ENCODE data around the gene MAP4K4. TPM values are rescaled to one million over a fixed set of nuclear protein-coding genes. Genes with fewer than 3 reads are reported as not detected.

The MAP4K4 gene
- polyA plus RNA-seq, 3 donors, result 5.3 to 66.9 (median 8.7) TPM

DNA sequence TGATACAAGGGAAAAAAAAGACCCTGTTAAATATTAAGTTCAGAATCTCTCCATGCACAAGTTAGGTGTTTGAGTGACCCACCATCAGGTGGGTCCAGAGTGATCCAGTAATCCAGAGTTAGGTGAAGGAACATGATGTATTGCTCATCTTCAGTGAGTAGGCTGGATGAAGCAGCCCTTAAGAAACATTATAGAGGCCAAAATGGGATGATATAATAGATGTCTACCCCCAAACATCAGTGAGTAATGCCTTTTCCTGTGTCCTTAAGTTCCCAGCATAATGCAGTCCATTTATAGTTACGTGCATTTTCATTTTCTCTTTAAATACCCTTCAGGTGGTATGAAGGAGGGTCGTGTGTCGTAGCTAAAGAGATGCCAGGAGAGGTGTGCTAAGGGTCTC is 89.6 kb downstream of the MAP4K4 start:
- Histone ChIP-seq H3K4me3 (replicated peaks in 1 of 3; ENCODE audit: low read depth in 2 of 3, low read length in 3 of 3) (no peak overlapping the region), H3K27ac (ENCODE audit: low read depth in 1 of 2, low read length in 2 of 2) (no peak overlapping the region), H3K4me2 (replicated peaks; ENCODE audit: extremely low read depth, low read length, poor library complexity, severe bottlenecking) (no peak overlapping the region), H3K36me3 (replicated peaks in 1 of 2; ENCODE audit: control insufficient read depth in 1 of 2, insufficient read depth in 2 of 2, low read length in 2 of 2) (peaks cover 5 to 15% of the 10 kb centered on the region in 2 donors), H3K79me2 (ENCODE audit: insufficient read depth, low read length) (peaks cover 95% of the 10 kb centered on the region), H3K27me3 (ENCODE audit: control insufficient read depth in 2 of 2, insufficient read depth in 2 of 2, low read length in 2 of 2) (no peaks in the 10 kb centered on the region), H2AFZ (ENCODE audit: insufficient read depth, low read depth, low read length, poor library complexity, severe bottlenecking) (no peak overlapping the region), H3K4me1 (ENCODE audit: control insufficient read depth in 1 of 2, insufficient read depth in 2 of 2, low read length in 2 of 2) (peaks cover under 1 to 1% of the 10 kb centered on the region in 2 donors), H4K20me1 (ENCODE audit: insufficient read depth, low read length) (peaks cover 99% of the 10 kb centered on the region), H3K9me3 (replicated peaks in 1 of 2; ENCODE audit: control insufficient read depth in 1 of 2, insufficient read depth in 1 of 2, low read length in 2 of 2) (no peaks in the 10 kb centered on the region), H3K9ac (ENCODE audit: insufficient read depth, low read length, poor library complexity, severe bottlenecking) (no peak overlapping the region)
- H3K9me3 Mint-ChIP-seq, result no peaks in the 10 kb centered on the region
- no peak for DNase-seq
- 94% methylated on average over 2 of the region's 3 CpGs for WGBS (ENCODE audit: insufficient coverage)
- H3K27ac Mint-ChIP-seq, result no peak overlapping the region
- peaks cover 33% of the 10 kb centered on the region for H3K4me1 Mint-ChIP-seq
- no peak overlapping the region for H3K4me3 Mint-ChIP-seq
- peaks cover 21 to 22% of the 10 kb centered on the region in 2 donors for H3K36me3 Mint-ChIP-seq
- no peak for TF ChIP-seq CTCF (IDR thresholded peaks at IDR 0.05)
- H3K27me3 Mint-ChIP-seq (ENCODE audit: low read depth in 3 of 3), result no peaks in the 10 kb centered on the region
- intact Hi-C loops (cut with micrococcal nuclease), result no loop called here

DNA sequence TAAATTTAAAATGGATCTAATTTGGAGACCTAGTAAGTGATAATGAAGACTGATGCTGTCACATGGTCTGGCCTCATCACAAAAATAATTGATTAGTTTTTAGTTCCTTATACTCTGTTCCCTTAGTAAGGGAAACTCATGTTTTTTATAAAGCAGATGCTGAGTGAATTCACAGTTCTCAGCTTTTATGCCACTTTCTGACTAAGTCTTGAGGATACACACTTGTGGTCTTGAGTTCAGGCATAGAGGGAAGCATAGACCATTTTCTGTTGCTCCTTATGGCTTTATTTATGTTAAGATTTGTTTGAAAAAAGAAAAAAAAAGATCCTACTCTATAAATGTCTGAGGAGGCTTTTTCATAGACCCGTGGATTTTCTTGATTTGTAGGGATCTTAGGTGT is 91.1 kb downstream of the MAP4K4 start:
- no peak overlapping the region for H3K27ac ChIP-seq (ENCODE audit: low read depth in 1 of 2, low read length in 2 of 2)
- no peak overlapping the region for H3K4me2 ChIP-seq (replicated peaks; ENCODE audit: extremely low read depth, low read length, poor library complexity, severe bottlenecking)
- TF ChIP-seq CTCF (IDR thresholded peaks at IDR 0.05), result no peak
- no CpG with 5 or more reads among the region's 1 CpG for WGBS (ENCODE audit: insufficient coverage)
- H3K27ac Mint-ChIP-seq, result peak overlapping the region in 1 of 7 donors; percentile 36
- intact Hi-C loops (cut with micrococcal nuclease), result no loop called here
- no peak overlapping the region for H3K4me3 ChIP-seq (replicated peaks in 1 of 3; ENCODE audit: low read depth in 2 of 3, low read length in 3 of 3)
- peaks cover 36% of the 10 kb centered on the region for H3K4me1 Mint-ChIP-seq
- H3K36me3 Mint-ChIP-seq, result peaks cover 22 to 25% of the 10 kb centered on the region in 2 donors
- peaks cover 5 to 21% of the 10 kb centered on the region in 2 donors for H3K36me3 ChIP-seq (replicated peaks in 1 of 2; ENCODE audit: control insufficient read depth in 1 of 2, insufficient read depth in 2 of 2, low read length in 2 of 2)
- H2AFZ ChIP-seq (ENCODE audit: insufficient read depth, low read depth, low read length, poor library complexity, severe bottlenecking), result no peak overlapping the region
- H3K9ac ChIP-seq (ENCODE audit: insufficient read depth, low read length, poor library complexity, severe bottlenecking), result no peak overlapping the region
- peaks cover 0 to 2% (median 0%) of the 10 kb centered on the region in 3 donors for H3K27me3 Mint-ChIP-seq (ENCODE audit: low read depth in 3 of 3)
- no peak overlapping the region for H3K4me3 Mint-ChIP-seq
- H3K79me2 ChIP-seq (ENCODE audit: insufficient read depth, low read length), result peaks cover 95% of the 10 kb centered on the region
- no peaks in the 10 kb centered on the region for H3K27me3 ChIP-seq (ENCODE audit: control insufficient read depth in 2 of 2, insufficient read depth in 2 of 2, low read length in 2 of 2)
- H3K4me1 ChIP-seq (ENCODE audit: control insufficient read depth in 1 of 2, insufficient read depth in 2 of 2, low read length in 2 of 2), result no peaks in the 10 kb centered on the region
- peaks cover 99% of the 10 kb centered on the region for H4K20me1 ChIP-seq (ENCODE audit: insufficient read depth, low read length)
- H3K9me3 Mint-ChIP-seq, result no peaks in the 10 kb centered on the region
- H3K9me3 ChIP-seq (replicated peaks in 1 of 2; ENCODE audit: control insufficient read depth in 1 of 2, insufficient read depth in 1 of 2, low read length in 2 of 2), result no peaks in the 10 kb centered on the region
- DNase-seq, result no peak
